Stimulated activated CD4-positive, alpha-beta T cell treated with anti-CD3 and anti-CD28 coated beads, Interleukin-1b, Interleukin-23, amount 100 ng/mL, for 1 hour (primary cell): ENCODE data around the gene NELFB.
A peak's percentile ranks its signal among the peaks of the same experiment; 100 is the strongest.
"Not testable (repeated sequence)": the region's sequence is repeated elsewhere in the genome, so short reads cannot be mapped to it uniquely, and the experiment has no call there.

ENCODE experiments used
- DNase-seq, 2 donors: peaks; one replicate each; pipeline ENCODE4 v3.0.0-alpha.2; 2020; ENCODE audit warnings: low read depth in 2 of 2

Gene NELFB

GRCh38 chr9:137234758-137235423, 20.2 kb upstream of the NELFB start:
- no peak for DNase-seq

- no peak for DNase-seq
Measured at GRCh38 chr9:137235424-137236237, 19.5 kb upstream of the NELFB start.

GRCh38 chr9:137236238-137236935, 18.7 kb upstream of the NELFB start:
- peak; percentile 79 to 91 for DNase-seq

- DNase-seq, result no peak
Measured at GRCh38 chr9:137236936-137237421, 18.1 kb upstream of the NELFB start.

GRCh38 chr9:137237759-137238726, 17.1 kb upstream of the NELFB start:
- no peak for DNase-seq

- DNase-seq, result not testable (repeated sequence)
Measured at GRCh38 chr9:137239541-137240200, 15.5 kb upstream of the NELFB start.

- DNase-seq, result peak in 1 of 2 donors; percentile 27
Measured at GRCh38 chr9:137240318-137240840, 14.7 kb upstream of the NELFB start.

GRCh38 chr9:137240841-137241489, 14.2 kb upstream of the NELFB start, which contains the start of gene TUBB4B:
TSS of gene TUBB4B (plus strand) at chr9:137241287. CDS start at chr9:137241361, 74 bp downstream.
- peak; percentile 88 to 97 for DNase-seq

- peak; percentile 50 to 60 for DNase-seq
Measured at GRCh38 chr9:137241490-137242268, 13.4 kb upstream of the NELFB start.

GRCh38 chr9:137242269-137243203, 12.6 kb upstream of the NELFB start:
- DNase-seq, result no peak

GRCh38 chr9:137243266-137243625, 11.9 kb upstream of the NELFB start:
- DNase-seq, result not testable (repeated sequence)

- DNase-seq, result no peak
Measured at GRCh38 chr9:137243626-137244485, 11.3 kb upstream of the NELFB start.

GRCh38 chr9:137244486-137245449, 10.4 kb upstream of the NELFB start:
- no peak for DNase-seq

GRCh38 chr9:137245450-137246421, 9.4 kb upstream of the NELFB start:
- DNase-seq, result no peak
